ENCODE data around the gene RRP1B.
"Not testable (repeated sequence)": the region's sequence is repeated elsewhere in the genome, so short reads cannot be mapped to it uniquely, and the experiment has no call there.

The RRP1B gene

DNA sequence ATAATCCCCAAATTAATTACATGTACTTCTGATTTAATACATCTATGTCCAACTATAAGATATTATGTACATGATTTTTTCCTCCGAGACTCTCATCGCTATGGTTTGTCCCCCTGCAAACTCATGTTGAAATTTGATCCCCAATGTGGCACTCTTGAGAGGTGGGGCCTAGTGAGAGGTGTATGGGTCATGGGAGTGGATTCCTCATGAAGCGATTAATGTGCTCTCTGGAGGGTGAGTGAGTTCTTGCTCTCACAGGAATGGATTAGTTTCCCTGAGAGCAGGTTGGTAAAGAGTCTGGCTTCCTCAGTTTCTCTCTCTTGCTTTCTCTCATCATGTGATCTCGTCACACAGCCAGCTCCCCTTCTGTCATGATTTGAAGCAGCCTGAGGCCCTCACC, 16.2 kb upstream of the RRP1B start:
- no peak for DNase-seq

DNA sequence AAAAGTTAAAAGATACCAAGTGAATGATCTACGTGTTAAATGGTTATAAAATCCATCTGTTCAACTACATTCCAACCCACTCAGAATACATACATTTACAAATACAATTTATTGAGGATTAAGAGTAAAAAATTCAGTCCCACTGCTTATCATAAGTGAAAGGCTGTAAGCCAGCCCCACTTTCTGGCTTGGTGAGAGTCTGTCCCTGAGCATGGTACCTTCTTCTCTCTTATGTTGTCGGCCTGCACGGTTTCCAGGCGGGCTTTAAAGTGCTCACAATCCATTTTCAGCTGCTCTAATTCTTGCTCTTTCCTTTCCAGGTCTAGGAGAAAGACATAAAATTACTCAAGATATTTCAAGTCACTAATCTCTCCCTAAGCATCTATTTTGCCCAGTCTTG, 15.3 kb upstream of the RRP1B start:
- DNase-seq, result no peak

DNA sequence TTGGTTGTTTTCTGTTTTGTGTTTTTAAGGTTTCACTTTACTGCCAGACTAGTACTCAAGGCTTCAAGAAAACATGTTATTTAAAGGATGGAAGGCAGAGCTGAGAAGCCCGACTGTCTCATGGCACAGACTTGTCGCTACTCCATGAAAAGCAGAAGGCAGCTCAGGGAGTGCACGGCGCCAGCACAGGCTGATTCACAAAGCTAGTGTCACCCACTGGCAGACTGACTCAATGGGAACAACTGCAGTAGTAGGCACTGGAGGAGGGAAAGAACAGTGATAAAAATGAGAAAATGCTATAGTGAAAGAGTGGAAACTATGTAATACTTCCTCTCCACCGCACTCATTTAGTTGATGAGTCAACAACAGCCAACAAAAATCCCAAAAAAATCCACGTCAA, 14.8 kb upstream of the RRP1B start:
- no peak for DNase-seq

DNA sequence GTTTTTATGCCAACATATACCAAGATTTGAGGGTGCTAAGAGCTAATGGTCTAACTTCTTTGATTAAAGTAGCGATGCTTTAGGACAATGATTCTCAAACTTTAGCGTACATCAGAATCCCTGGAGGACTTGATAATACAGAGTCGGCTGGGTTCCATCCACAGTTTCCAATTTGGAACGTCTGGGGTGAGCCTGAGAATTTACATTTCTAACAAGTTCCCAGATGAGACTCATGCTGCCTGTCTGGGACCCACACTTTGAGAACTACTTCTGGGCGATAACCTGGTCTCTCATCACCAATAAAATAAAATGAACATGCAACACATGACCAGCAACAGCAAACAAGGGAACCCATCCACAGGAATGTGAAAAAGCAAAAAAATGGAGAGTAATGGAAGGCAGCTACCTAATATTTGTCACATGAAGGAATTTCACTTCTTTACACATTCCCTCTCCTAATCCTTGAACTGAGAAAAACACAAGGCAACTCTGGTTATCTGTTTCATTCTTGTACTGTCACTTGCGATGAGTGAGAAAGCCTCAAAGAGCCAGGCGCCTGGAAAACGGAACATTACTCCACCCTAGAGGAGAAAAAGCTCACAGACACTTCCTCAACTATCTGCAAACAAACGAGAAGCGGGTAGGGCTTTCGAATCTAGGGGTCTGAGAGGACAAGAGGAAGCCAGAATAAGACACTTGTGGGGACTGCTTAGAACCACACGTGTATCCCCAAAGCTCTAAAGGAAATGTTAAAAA, 14.0 kb upstream of the RRP1B start:
- peak; percentile 39 to 50 for DNase-seq

DNA sequence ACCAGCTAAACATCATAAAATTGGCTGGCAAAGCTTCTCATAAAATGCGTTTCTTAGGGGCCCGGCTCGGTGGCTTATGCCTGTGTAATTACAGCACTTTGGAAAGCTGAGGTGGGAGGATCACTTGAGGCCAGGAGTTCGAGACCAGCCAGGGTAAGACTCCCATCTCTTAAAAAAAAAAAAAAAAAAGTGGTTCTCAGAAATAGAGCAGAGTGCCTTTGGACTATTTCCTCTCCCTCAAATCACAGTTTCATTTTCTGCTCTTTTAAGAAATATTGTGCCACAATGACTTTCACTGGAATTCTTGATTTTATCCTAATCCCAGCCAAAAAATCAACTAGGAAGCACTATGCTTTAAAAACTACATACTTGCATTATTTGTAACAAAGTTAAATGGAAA, 13.4 kb upstream of the RRP1B start:
- no peak for DNase-seq

DNA sequence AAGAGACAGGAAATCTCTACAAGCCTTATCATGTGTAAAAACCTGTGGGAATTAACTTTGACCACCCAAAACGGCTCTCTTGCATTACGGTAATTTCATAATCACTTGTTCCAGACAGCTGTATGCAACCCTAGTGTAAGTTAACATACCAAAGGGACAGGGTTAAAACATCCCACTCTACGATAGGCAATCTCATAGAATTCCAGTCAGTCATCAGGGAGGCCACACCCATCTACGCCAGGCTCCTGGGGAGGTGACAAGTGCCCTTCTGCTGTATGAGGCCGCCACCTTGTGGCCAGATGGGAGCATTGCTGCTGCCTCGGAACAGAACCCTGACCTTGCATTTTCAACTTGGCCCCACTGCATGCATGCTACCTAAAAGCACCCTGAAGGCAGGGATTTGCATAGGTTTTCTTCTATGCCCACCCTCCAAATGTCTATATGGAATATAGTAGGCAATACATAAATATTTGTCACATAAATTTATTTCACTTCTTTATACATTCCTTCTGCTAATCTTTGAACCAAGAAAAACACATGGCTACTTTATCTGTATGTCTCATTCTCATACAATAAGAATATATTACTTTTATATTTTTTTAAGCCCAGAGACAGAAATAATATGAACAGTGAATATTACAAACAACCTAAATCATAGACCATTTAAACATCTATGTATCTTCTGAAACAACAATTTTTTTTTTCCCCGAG, 12.7 kb upstream of the RRP1B start:
- DNase-seq, result peak; percentile 85 to 89

DNA sequence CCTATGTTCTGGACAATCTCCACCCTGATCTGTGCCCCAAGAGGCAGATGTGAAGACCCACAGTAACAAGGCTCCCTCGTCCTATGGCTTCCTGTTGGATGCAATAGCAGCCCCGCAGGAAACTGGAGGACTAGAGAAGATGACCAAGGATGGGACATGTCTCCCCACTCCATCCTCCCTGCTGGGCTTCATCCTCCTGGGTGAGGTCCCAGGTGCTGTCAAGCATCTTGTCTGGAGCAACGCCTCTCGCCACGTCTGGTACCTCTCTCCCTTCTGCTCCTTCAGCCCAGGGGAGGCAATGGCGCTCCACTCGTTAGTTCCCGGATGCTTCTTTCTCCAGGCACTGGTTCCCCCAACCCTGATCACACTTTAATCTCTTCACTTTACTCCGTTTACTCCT, 11.2 kb upstream of the RRP1B start:
- DNase-seq, result no peak

DNA sequence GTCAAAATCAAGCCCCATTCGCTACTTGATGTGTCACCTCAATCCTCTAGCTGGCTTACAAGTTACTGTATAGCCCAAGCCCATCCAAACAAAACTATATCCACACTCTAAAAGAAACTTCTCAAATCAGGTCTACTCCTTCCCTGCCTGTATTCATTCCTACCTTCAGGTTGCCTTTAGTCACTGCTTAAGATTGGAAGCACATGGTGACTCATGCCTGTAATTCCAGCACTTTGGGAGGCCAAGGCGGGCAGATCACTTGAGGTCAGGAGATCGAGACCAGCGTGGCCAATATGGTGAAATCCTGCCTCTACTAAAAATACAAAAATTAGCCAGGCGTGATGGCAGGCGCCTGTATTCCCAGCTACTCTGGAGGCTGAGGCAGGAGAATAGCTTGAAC, 7.4 kb upstream of the RRP1B start:
- DNase-seq, result not testable (repeated sequence)

DNA sequence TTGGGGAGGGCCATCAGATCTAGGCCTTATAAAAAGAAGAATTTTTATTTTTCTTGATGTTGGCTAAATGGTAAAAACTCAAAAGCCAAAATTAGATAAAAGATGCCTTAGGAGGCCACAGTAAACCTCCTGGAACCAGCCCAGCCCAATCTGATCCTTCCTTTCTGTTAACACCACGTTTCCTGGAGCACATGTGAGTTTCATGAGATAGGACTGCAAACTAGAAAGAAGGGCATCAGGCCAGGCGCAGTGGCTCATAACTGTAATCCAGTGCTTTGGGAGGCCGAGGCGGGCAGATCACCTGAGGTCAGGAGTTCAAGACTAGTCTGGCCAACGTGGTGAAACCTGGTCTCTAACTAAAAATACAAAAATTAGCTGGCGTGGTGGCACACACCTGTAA, 6.7 kb upstream of the RRP1B start:
- DNase-seq, result no peak

DNA sequence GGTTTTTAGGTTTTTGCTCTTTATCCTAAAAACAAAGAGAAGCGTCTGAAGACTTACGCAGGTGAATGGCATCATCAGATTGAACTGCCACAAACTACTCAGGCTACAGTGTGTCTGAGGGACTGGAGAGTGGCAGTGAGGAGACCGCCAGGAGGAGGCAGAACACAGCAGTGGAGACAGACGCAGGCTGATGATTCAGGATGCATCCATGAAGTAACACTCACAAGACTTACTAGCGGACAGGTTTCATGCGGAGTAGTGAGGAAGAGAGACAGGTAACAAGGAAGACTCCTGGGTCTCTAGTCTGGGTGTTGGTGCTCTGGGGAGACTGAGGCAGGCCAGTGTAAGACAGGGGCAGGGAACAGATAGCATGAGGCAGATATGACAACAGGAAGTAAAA, 5.7 kb upstream of the RRP1B start:
- DNase-seq, result no peak

DNA sequence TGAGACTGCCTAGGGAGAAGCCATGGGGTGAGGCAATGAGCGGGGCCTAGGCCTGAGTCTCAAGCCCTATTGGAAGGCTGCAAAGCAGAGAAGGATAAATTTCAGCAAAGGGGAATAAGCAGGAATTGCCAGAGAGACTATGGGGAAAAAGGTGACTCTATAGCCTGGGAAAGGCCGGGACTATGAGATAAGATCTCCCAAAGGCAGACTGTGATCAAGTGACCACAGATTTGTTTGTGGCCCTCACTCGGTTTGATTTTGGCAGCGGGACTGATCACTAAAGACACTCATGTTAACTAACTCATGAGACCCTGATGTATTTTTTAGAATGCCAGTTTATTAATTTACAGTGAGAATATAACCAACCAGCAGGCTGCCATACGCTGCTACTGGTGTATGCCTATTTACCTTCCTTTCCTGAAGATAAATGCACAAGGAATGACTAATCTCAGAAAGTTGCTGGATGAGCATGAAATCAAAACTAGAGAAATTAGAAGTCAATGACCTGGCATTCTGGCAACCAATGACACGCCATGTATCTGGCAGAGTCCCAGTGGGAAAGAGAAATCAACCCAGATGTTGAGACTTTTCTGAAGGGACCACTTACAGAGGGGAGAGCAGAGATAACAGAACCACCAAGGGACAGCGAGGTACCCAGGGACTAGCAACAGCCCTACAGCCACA, 4.4 kb upstream of the RRP1B start:
- no peak for DNase-seq

DNA sequence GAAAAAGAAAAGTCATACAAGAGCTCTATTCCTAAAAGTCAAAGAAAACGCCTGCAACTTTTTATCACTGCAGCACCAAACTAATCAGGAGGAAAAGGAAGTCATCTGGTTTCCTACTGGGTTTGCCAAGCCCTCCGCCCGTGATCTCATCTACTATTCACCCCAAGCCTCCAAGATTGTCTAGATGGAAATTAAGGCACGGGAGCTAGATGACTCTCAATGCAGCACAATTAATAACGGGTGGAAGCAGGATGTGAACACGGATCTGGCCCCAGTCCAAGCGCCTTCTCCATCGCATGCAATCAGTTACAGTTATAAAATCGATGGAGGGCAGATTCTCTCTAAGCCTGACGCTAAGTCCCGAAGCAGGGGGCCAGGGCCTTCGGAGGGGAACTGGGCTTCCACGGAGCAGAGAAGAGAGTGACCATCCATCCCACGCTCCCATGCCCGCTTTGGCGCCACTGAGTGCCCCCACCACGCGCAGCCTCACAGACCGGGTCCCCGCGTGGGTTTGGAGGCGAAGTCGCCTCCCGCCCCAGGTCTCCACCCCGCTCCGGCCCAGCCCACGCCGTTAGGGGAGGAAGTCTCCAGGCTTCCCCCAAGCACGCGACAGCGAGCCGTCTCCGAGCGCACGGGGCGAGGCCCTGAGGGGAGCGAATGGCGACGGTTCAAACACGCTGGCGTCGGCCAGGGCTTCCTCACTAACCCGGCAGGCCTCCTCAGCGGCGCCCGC, 1.8 kb upstream of the RRP1B start:
- DNase-seq, result no peak

DNA sequence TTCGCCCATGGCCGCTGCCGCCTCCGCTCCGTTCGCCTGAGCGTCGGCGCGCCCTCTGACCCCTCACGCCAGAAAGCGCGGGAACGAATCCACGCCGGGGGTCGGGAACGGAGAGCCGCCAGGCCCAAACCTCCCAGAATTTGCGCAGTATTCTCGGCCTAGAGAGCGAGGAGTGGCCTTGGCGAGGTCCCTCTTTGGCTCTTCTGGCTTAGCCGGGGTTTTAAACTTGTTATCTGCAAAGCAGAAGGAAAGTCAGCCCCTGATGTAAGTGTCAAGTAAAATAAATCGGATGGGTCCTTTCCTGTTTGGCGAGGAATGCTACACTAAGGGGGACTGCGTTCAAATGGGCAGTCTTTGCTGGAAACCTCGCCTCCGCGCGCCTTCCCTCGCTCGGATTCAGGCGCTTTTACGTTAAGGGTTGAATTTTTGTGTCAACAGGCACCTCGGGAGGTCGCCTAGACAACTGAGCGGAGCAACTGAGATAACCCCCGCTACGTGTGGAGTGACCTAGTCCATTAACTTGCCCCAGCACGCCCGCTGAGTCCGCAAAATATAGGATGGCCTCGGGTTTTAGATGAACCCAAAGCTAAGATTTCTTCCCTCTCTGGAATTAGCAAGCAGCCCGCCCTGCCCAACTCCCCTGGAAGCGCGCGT, 1.1 kb upstream of the RRP1B start:
- no peak for DNase-seq

DNA sequence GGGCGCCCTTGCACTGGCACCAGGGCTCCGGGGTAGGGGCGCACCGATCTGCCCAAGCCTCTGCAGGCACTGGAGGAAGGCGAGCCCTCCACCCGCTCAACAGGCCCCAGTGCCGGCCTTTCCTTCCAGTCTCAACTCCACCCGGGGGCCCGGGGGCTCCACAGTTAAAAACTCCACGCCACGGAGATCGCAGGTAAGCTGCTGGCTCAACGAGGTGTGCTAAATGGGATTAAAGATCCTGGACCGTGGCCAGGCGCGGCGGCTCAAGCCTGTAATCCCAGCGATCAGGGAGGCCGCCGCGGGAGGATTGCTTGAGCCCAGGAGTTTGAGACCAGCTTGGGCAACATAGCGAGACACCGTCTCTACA, 608 bp upstream of the RRP1B start:
- DNase-seq, result no peak

DNA sequence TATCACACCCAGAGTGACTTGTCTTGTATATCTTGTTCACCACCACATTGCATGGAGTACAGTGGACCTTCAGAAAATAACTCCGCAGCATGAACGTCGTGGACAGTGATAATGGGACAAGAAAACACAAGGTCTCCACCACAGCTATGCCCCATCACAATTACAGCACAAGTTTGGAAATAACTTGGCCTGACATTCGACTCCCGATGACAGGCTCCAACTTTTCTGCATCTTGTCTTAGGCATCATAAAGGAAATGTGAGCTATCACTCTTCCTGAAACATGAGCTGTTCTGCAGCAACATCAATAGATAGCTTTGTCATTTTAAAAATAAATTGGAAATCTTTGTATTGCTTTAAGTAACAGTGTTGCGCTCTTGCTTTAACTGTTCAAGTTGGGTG, 2.9 kb downstream of the RRP1B start:
- DNase-seq, result no peak

DNA sequence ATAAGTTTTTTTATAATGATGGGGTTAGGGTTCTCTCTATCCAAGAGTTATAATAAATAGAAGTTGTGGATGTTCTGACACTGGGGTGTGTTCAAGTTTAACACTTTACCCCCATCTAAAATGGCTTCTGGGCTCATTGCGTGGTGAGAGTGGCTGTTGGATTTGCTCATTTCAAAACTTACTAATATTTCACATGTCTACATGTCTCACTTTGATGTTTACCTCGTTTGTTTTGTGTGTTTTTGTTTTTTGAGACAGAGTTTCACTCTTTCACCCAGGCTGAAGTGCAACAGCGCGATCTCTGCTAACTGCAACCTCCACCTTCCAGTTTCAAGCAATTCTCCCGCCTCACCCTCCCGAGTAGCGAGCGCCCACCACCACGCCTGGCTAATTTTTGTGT, 3.7 kb downstream of the RRP1B start:
- no peak for DNase-seq

DNA sequence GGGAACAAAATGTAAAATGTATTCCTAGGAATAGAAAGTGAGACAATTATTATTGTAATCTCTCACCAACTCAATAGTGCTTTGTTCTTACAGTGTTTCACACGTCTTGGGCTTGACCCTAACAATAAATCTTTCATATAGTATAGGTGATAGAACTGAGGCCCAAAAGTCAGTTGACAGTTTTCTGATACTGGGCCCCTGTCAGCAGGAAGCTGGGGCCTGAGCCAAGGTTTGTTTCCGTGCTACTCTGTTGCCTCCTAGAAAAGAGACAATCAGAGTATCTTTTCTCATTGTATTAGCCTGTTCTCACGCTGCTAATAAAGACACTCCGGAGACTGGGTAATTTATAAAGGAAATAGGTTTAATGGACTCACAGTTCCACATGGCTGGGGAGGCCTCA, 5.0 kb downstream of the RRP1B start:
- DNase-seq, result no peak

DNA sequence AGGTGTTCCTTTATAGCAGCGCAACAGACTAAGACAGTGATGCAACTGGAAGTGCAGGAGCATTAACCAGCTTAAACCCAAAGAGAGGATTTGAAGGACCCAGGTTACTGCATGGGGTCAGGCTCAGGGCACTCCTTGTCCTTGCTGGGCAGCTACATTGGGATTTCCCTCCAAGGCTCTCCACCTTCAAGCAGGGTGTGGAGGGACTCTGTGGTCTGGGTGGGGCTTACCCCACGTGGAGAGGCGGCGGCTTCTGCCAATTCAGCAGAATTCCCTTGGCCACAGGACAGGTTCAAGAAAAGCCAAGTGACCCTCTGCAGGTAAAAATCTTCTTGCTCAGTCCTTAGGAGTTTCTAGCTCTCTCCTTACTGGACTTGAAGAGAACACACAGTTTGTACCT, 6.5 kb downstream of the RRP1B start:
- no peak for DNase-seq

DNA sequence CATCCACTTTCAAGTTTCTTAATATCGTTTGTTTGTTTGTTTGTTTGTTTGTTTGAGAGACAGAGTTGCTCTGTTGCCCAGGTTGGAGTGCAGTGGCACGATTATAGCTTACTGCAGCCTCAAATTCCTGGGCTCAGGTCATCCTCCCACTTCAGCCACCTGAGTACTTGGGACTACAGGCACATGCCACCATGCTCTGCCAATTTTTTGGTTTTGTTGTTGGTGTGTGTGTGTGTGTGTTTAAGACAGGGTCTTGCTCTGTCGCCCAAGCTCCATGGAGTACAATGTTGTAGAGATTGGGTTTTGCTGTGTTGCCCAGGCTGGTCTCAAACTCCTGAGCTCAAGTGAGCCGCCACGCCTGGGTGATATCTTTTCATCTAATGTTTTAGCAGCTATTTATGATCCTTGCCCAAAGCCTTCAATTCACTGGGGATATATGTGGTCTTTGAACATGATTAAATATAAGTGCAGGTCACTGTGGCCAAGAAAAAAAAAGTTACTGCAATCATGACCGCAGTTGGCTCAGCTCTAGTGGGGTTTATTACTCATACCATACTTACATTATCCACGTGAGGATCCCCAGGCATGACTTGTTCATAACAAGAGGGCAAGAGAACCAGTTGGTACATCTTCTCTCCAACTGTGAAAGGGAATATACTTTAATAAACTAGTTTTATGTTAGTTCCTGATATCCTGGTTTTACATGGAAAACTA, 8.0 kb downstream of the RRP1B start:
- no peak for DNase-seq

DNA sequence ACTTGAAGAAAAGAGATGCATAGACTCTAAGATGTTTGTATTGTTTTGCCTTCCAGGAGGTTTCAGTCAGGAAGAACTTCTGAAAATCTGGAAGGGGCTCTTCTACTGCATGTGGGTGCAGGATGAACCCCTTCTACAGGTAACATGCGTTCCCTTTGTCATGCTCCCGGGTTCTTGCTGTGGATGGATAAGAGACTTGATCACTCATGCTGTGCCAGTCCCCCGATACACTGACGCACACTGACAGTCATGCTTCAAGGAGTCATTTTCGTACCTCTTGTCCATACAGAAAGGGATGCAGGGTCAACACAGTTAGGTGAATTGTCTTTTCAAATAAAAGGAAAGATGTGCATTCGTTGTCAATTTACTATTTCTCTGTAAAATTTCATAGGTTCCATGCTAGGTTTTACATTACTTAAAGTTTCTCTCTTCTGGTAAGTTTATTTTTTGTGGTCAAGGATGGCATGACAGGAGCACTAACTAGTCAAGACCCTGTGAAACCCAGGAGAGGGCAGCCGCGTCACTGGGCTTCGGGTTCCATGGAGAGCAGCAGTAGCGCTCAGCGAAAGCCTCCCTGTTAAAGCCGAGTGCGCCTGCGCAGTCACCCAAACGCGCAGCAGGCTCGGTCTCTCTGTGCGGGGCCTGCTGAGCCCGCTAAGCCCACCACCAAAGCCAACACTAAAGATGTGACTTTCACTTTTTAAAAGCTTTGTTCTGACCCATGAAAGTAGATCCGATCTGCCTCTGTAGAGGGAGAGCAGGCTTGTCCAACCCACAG, 10.7 kb downstream of the RRP1B start:
- no peak for DNase-seq

DNA sequence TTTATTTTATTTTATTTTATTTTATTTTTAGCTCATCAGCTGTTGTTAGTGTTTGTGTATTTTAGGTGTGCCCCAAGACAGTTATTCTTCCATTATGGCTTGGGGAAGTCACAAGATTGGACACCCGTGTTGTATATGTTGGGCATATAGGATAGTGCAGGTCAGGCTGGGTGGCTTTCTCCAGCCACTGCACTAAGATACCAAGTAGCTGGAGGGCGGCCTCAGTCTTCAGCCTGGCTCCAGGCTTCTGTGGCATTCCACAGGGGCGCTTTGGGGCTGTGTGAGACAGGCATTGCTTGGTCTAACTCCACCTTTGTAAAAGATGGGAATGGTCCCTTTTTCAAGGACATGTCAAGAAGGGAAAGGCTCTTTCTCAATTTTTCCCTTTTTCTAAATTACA, 16.5 kb downstream of the RRP1B start:
- DNase-seq, result no peak

DNA sequence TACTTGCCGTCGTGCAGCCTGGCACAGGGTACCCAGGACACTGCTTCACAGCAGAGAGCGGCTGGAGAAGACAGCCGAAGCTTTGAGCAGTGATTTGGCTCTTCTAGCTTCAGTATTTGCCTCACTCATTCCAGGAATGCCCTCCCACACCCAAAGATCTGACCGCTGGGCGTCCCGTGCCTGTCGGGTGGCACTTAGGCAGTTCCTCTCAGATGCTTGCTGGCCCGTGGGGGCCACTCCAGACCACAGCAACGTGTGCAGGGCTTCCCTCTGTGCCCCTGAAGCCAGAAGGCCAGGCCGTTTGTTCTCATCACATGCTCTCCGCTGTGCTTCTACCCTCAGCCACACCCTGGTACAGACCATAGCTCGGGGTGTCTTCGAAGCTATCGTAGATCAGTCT, 17.0 kb downstream of the RRP1B start:
- no peak for DNase-seq
